D721Med (cell line): ENCODE measurements around the gene NEUROG3.
"Not testable (repeated sequence)": the region's sequence is repeated elsewhere in the genome, so short reads cannot be mapped to it uniquely, and the experiment has no call there.

ENCODE experiments used
- DNase-seq: peaks from one replicate; pipeline ENCODE4 v3.0.0; 2011; ENCODE audit warnings: low spot score; ENCODE audit not compliant: insufficient read length
- FAIRE-seq: peaks from 2 replicates; lab custom pipeline; 2011; peaks lifted over from hg19 to GRCh38; lab: Jason Lieb, UNC
- TF ChIP-seq, protein P1 (sequence below): IDR thresholded peaks from 2 replicates; pipeline ENCODE4 v1.5.1; 2012; ENCODE audit warnings: mild to moderate bottlenecking, control low read depth; ENCODE audit not compliant: insufficient read depth; ENCODE audit errors: missing control alignments

NEUROG3 gene

GRCh38 chr10:69538461-69538860 lies 34.8 kb downstream of the NEUROG3 start:
- DNase-seq (no peak), FAIRE-seq (no peak)
- TF ChIP-seq, protein P1, sequence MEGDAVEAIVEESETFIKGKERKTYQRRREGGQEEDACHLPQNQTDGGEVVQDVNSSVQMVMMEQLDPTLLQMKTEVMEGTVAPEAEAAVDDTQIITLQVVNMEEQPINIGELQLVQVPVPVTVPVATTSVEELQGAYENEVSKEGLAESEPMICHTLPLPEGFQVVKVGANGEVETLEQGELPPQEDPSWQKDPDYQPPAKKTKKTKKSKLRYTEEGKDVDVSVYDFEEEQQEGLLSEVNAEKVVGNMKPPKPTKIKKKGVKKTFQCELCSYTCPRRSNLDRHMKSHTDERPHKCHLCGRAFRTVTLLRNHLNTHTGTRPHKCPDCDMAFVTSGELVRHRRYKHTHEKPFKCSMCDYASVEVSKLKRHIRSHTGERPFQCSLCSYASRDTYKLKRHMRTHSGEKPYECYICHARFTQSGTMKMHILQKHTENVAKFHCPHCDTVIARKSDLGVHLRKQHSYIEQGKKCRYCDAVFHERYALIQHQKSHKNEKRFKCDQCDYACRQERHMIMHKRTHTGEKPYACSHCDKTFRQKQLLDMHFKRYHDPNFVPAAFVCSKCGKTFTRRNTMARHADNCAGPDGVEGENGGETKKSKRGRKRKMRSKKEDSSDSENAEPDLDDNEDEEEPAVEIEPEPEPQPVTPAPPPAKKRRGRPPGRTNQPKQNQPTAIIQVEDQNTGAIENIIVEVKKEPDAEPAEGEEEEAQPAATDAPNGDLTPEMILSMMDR: no peak

GRCh38 chr10:69537449-69537848 lies 35.8 kb downstream of the NEUROG3 start:
- DNase-seq (no peak), FAIRE-seq (no peak)
- TF ChIP-seq, protein P1: no peak

DNA sequence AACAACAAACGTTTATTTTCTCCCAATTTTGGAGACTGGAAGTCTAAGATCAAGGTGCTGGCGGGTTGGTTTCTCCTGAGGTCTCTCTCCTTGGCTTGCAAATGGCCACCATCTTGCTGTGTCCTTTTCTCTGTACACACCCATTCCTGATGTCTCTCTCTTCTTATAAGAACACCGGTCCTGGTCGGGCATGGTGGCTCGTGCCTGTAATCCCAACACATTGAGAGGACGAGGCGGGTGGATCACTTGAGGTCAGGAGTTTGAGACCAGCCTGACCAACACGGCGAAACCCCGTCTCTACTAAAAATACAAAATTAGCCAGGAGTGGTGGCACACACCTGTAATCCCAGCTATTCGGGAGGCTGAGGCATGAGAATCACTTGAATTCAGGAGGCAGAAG lies 36.7 kb downstream of the NEUROG3 start:
- FAIRE-seq, DNase-seq: not testable (repeated sequence)

DNA sequence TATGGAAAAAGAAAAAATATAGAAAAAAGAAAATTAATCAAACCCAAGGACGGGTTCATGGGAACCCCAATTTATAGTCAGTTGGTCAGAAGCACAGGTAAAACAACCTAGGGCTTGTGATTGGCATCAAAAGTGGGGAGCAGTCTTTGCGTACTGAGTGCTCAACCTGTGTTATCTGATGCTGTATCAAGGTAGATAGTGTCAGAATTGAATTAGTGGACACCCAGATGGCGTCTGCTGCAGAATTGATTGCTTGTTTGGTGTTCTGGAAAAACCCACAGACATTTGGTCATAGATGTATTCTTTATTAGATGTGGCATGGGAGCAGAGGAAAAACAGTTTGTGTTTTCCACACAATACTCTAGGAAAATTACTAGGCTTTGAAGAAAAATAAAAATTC lies 39.6 kb downstream of the NEUROG3 start:
- DNase-seq (no peak), FAIRE-seq (no peak)
- TF ChIP-seq, protein P1: no peak

DNA sequence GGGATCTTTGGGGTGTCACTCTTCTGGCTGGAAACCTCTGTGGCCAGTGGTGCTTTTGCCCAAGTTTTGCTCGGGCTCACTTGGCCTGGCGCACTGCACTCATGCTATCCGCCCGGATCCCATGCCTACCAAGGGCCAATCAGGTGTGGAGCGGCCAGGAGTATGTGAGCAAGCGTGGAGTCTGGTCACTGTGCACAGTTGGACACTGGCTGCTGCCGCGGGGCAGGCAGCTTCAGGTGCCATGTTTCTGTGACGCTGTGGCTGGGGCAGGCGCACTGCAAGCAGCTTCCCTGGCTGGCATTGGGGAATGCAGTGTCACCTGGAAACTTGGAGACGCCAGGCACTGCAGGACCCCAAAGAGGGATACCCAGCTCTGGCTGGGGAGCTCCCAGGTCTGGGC lies 45.3 kb downstream of the NEUROG3 start:
- TF ChIP-seq, protein P1: no peak
- DNase-seq (no peak), FAIRE-seq (no peak)
